DMS79 treated with DMSO at 0.1 percent for 48 hours (cell line): Measurements from ENCODE around the gene MTSS2.

ENCODE experiments used
- DNase-seq: peaks from one replicate; lab custom pipeline; 2025; lab: John Stamatoyannopoulos, UW

The MTSS2 gene

DNA sequence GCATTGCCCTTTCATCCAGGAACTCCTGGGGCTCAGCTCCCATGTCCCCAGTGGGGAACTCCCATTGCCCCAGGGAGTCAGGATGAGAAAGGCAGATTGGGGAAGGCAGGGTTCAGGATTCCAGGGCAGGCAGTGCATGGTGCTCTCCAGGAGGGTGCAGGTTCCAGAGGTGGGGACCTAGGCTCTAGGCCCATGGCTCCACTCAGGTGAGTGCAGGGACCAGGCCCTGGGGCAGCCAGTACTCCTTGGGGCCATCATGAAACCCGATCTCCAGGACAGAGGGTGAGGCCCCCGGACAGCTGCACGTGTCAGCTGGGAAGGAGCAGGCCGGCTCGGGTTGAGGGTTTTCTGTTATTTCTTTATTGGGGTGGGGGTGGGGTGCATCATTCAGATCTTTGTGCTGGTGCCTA is 1.3 kb upstream of the MTSS2 start:
- DNase-seq, result no peak

GRCh38 chr16:70686376-70687101 is 686 bp upstream of the MTSS2 start:
- DNase-seq, result no peak

DNA sequence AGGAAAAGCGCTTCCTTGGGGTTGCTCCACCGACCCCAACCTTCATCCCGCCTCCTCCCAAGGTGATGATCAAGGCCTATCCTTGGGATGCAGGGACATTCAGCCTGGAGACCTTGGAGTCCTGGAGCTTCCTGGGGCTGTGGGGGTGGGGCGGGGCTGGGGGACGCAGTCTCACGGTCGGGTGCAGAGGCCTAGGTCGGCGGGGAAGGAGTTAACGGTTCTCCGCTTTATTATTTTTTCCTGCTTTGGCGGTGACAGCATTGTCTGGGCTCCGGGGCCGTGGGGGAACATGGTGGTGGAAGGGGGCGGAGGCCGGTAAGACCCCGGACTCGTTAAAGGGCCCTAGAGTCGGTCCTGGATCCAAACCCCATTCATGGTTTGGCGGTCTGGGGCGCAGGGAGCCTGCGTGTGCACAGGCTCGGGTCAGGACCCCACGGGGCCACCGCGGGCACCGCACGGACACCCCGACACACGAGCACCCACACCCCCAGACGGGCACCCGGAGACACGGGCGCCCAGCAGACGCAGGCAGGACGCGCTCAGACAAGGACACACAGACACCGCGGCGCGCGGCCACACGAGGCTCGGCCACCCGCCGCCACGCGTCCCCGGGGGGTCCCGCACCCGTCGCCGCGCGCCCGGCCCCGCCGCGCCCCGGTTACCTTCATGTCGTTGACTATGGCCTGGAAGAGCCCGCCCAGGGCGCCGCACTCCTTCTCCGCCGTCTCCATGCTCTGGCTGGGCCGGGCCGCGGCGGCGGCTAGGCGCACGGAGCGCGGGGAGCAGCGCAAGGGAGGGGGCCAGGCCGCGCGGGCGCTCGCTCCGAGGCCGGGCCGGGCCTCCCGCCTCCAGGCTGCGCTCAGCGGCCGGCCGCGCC is 554 bp downstream of the MTSS2 start:
- no peak for DNase-seq

DNA sequence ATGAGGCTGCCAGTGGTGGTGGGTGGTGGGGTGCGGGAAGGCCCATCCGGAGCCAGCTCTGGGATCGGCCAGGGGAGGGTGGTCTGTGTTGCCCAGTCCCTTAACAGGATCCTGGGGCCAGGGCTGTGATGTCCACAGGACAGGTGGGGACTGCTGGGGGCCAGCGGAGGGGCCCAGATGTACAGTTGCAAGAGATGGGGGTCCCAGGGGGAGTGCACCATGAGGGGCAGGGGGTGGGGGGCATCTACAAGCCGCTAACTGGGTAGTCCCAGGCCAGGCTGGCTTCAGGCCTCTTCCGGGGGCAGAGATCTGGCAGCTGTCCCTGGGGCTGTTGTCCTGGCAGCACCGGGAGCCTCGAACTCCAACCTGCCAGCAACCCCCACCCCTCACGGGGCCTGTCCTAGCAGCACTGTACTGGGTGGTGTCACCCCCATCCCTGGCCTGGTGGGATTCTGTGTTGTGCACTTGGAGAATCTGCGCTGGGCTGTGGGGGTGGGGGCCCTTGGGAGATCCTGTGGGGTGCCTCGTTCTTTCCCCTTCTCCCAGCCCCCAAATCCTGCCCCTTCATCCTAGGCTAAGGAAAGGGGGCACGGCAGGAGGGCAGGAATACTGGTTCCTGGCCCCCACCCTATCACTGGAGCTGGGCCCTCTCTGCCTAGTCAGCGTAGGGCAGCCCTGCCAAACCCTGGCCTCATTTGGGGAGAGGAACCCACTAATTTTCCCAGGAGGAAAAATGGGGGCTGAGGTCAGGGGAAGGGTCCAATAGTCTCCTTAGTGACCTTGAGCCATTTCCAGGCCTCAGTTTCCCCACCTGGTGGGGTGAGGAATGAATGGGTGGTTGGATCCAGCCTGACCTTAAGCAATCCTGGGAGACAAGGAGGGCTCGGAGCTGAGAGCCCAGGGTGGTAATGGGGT is 1.4 kb downstream of the MTSS2 start:
- DNase-seq, result no peak

- DNase-seq, result no peak
These were observed 2.5 kb downstream of the MTSS2 start for GRCh38 chr16:70683146-70683944.

DNA sequence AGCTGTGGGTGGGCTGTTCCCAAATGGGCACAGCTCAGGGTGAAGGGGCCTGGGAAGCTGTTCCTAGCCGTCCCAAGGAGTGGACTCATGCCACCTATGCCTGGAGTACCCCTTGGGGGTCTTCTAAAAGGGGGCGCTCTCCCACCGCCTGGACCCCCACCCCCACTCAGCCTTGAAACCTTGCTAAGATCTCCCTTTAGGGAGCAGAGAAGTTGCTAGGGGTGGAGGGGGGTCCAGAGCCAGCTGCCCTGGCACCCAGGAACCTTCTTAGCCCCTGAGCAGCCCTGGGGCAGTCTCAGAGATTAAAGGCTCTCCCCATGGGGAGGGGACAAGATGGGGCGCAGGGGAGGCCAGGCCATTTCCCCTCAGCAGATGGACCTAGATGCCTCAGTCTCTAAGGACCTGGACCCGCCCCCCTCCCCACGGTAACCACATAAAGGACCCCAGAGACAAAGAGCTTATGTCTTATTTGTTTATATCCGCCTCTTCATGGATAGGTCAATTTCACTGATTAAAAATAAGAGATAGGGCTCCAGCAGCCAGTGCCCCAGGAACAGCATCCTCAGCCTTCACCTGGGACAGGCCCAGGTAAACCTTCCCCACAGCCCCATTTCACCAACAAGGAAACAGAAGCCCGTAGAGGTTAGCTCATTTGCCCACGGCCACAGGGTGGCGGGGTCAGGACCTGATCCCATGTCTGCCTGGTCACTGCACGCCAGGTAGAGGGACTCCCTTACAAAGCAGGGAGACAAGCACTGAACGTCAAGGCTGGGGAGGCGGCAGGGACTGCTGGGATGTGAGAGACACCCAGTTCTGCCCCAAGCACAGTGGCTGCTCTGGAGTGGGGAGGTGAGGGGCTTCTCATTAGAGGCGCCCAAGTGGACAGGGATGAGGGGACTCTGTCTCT is 3.4 kb downstream of the MTSS2 start:
- DNase-seq, result no peak

- DNase-seq, result no peak
These were observed 4.2 kb downstream of the MTSS2 start for GRCh38 chr16:70681382-70682238.

- no peak for DNase-seq
These were observed 5.1 kb downstream of the MTSS2 start for GRCh38 chr16:70680495-70681381.

GRCh38 chr16:70679671-70680494 is 6.0 kb downstream of the MTSS2 start:
- DNase-seq, result no peak

DNA sequence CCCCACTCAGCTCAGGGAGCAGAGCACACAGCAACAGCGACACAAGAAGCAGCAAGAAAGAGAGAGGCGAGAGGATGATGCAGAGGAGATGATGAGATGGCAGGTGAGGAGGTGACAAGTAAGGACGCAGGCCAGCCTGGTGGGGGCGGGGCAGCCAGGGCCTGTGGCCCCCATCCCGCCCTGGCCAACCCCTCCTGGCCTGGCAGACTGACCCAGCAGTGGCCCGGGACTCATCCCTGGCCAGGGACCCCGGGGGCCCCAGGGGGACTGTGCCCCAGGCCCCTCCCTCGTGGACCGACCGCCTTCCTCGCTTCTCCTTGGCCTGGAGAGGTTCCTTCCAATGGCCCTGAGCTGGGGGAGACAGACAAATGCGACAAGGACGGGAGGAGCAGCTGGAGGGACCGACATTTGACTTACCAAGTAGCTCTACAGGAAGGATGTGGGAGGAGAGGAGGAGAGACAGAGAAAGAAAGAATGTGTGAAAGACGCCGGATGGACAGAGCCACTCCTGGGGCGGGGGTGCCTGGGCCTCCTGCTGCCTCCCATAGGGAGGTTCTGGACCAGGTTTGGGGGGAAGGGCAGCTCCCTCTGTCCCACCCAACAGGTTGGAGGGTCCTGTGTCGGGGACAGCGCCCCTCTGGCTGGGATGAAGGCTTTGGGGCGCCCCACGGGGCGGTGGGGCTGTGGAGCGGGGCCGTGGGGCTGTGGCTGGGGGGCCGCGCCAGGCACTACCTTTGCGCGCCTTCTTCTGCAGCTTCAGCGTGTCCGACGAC is 6.8 kb downstream of the MTSS2 start:
- no peak for DNase-seq

- DNase-seq, result no peak
These were observed 7.5 kb downstream of the MTSS2 start for GRCh38 chr16:70678121-70678897.

DNA sequence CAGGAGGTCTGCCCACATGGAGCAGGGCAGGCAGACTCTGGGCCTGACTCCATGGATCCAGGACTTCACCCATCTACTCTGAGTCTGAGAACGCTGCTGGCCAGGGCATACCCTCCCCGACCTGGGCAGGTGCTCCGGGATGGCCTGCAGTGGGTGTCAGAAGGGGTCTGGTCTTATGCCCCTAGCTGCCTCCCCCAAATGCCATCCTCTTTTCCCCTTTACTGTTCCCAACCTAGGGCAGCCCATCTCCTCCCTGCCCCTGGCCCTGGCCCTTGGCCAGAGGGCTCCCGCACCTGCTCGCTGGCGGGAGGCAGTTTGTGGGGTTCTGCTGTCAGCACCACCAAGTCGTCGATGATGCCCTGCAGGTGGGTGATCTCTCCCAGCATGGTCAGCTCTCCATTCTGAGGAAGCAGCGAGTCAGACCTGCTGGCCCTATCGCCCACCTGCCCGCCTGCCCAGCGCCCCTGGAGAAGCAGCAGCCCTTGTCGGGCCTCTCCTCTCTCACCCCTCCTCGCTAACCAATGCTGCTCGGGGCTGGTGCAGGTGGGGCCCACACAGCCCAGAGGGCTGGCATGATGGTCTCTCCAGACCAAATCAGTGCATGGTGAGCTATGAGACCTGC is 8.2 kb downstream of the MTSS2 start:
- no peak for DNase-seq

GRCh38 chr16:70676675-70677498 is 9.0 kb downstream of the MTSS2 start:
- DNase-seq, result no peak

DNA sequence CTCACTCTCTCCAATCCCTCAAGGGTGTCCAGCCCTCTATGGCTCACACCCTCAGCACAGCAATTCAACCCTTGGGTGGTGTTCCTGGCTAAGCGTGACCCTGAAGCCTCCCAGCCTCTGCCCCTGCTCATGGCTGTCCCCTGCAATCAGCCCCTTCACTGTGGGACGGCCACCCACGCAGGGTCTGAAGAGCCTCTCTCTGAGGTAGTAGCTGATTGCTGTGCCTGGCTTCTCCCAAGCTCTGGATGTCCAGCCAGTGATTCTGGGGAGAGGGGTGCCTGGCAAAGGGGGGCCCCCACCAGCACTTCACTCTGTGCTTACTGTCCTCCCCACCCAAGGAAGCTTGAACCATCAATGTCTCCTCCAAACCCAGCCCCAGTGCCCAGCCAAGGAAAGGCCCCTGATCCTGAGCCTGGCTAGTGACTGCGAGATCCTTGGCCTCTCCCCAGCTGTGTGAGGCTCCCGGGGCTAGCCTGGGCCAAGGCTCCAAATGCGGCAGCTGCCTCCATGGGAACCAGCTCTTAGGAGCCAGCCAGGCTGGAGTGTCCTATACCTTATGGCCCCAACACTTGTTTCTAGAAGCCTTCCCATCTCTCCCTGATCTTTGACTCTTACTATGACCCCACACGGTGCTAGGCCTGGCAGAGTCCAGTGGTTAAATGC is 9.9 kb downstream of the MTSS2 start:
- DNase-seq, result no peak
